HG02885 (cell line): ENCODE measurements around the gene NUP214.
"Not testable (repeated sequence)": the region's sequence is repeated elsewhere in the genome, so short reads cannot be mapped to it uniquely, and the experiment has no call there.

Experiments
- ATAC-seq: cut with Tn5 transposase; IDR thresholded peaks from one replicate; pipeline ENCODE4 v1.9.1; 2021; ENCODE audit warnings: mild to moderate bottlenecking; ENCODE audit not compliant: unreplicated experiment, poor library complexity

The NUP214 gene

GRCh38 chr9:131190191-131190590 lies 64.8 kb downstream of the NUP214 start:
- ATAC-seq = no peak

- not testable (repeated sequence) for ATAC-seq
These were observed 65.6 kb downstream of the NUP214 start for GRCh38 chr9:131191032-131191431.

DNA sequence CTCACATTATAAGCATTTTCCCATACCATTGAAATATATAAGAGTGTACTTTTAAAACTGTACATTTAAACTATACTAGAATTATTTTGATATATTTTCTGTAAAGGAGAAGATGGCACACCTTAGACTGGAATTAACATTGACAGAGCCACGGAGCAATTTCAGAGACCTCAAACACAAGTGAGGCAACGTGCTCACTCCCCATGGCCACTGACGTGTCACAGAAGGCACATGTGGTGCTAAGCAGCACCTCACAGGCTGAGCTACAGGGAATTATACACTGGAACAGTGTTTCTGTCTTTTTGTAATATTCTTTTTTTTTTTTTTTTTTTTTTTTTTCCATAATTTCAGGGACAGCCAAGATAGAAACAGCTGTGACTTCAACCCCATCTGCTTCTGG lies 66.5 kb downstream of the NUP214 start:
- ATAC-seq = no peak

GRCh38 chr9:131193051-131193450 lies 67.7 kb downstream of the NUP214 start:
- no peak for ATAC-seq

DNA sequence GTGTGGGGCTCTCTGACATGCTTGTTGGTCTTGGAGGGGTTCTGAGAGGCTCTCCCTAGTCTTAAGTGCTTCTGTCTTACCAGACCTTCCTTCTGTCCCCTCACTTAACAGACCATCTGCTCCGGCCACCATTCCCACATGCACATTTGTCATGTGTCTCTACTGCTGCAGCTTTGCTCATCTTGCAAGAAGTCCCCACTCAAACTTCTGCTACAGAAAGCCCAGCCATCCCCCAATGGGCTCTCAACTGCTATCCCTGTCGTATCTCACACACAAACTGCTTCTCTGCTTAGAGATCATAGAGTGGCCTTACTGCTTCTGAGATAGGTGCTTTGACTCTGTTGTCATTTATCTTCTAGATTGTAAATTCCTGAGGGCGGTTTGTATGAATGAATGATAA lies 69.4 kb downstream of the NUP214 start:
- no peak for ATAC-seq

DNA sequence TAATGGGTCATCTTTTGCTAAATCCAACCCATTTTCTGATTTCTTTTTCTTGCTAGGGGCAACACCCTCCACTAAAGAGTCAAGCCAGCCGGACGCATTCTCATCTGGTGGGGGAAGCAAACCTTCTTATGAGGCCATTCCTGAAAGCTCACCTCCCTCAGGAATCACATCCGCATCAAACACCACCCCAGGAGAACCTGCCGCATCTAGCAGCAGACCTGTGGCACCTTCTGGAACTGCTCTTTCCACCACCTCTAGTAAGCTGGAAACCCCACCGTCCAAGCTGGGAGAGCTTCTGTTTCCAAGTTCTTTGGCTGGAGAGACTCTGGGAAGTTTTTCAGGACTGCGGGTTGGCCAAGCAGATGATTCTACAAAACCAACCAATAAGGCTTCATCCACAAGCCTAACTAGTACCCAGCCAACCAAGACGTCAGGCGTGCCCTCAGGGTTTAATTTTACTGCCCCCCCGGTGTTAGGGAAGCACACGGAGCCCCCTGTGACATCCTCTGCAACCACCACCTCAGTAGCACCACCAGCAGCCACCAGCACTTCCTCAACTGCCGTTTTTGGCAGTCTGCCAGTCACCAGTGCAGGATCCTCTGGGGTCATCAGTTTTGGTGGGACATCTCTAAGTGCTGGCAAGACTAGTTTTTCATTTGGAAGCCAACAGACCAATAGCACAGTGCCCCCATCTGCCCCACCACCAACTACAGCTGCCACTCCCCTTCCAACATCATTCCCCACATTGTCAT lies 72.0 kb downstream of the NUP214 start:
- no peak for ATAC-seq

GRCh38 chr9:131198041-131198715 lies 72.8 kb downstream of the NUP214 start:
- no peak for ATAC-seq

DNA sequence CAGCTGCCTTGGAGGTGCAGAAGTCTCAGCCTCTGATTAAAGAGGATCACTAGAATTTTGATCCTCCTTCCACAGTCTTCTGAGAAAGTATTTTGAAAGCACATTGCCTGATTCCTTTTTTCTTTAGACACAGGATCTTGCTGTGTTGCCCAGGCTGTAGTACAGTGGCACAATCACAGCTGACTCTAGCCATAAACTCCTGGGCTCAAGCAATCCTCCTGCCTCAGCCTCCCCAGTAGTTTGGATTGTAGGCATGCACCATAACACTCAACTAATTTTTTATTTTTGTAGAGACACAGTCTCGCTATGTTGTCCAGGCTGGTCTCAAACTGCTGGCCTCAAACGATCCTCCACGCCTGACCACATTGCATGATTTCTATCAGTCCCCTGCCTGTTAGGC lies 76.5 kb downstream of the NUP214 start:
- ATAC-seq = no peak

DNA sequence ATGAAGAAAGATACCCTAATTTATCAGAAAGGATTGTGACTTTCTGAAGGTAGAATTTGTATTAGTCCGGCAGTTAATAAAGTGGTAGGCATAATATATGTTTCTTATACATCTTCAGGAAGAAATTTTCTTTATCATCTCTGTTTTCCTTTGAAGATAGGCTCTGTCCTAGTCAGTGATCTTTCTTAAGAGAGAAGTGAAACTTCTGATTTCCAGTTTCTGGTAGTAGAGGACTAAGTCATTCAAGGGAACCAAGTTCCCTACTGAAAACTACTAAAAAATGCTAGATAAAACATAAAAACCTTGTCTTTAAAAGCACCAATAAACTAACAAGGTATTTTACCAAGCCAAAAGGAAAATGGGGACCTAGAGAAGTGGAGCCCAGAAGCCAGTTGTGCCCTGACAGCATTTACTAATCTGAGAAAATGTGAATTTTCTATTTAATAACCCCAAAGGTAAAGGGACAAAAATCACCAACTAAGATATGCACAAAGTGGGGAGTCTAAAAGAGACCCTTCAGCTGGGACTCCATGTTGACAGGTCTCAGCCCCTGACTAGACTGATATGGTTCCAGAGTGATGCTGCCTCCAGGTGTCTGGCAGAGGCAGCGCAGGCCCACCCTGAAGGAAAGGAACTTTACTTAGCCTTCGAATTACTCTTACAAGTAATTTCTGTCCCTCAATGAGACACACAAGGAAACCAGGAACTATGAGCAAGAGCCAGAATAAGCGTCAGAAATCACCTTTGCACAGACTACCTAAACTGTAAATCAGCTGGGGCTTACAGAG lies 78.2 kb downstream of the NUP214 start:
- no peak for ATAC-seq

DNA sequence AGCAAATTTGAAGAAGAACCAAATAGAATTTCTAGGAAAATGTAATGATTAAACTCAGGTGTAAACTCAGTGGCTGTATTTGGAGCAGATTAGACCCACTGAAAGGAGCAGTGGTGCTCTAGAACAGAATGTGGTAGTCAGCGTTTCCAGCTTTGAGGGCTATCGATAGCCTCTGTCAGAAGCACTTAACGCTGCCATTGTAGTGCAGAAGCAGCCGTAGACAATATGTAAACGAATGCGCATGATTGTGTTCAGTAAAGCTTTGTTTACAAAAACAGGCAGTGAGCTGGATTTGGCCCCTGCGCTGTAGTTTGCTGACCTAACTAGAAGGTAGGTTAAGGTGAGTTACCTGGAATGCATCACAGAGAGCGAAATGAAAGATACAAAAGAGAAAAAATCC lies 78.9 kb downstream of the NUP214 start:
- ATAC-seq = no peak

DNA sequence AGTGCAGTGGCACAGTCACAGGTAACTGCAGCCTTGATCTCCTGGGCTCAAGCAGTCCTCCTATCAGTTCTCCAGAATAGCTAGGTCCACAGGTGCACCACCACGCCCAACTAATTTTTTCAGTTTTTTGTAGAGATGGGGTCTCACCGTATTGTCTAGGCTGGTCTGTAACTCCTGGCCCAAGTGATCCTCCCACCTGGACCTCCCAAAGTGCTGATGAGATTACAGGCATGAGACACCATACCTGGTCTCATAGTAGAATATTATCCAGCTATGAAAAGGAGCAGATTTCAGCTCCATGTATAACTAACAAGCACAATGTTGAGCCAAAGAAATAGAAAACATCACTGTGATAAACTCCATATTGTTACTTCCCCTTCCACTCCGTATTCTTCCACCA lies 81.1 kb downstream of the NUP214 start:
- no peak for ATAC-seq

DNA sequence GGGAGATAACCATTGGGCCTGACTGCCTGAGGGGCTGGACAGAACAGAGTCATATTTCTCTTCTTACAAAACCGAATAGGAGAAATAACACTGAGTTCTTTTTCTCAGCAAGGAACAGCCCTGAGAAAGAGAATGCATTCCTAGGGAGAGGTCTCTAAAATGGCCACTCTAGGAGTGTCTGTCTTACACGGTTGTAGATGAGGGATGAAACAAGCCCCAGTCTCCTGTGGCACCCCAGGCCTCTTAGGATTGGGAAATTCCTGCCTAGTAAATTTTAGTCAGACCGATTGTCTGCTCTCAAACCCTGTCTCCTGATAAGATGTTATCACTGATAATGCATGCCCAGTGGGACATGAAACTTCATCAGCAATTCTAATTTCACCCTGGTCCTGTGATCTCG lies 86.5 kb downstream of the NUP214 start:
- not testable (repeated sequence) for ATAC-seq

DNA sequence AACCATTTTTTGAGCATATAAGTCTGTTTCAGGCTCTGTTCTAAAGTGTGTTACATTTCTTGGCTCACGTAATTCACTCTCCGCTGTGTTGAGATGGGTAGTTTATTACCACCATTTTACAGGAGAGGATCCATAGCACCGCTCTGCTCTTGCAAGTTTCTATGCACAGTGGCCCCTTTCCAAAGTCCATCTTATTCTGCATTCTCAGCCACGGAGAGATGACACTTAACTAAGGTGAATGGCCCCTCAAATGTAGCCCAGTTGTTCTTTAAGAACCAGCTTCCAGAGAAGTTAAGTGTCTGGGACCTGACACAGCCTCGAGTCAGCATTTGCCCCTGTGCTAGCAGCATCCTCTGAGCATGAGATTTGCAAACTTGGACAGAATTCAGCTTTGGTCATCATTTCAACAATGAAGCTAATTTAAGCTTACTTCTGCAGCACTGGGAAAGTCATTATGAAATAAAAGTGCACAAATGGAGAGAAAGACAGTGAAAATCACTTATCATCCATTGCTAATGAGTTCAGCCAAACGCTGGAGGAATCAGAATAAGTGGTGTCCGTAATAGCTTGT lies 89.0 kb downstream of the NUP214 start:
- no peak for ATAC-seq

- no peak for ATAC-seq
These were observed 89.5 kb downstream of the NUP214 start for GRCh38 chr9:131214876-131215275.

- no peak for ATAC-seq
These were observed 91.4 kb downstream of the NUP214 start for GRCh38 chr9:131216806-131217205.

DNA sequence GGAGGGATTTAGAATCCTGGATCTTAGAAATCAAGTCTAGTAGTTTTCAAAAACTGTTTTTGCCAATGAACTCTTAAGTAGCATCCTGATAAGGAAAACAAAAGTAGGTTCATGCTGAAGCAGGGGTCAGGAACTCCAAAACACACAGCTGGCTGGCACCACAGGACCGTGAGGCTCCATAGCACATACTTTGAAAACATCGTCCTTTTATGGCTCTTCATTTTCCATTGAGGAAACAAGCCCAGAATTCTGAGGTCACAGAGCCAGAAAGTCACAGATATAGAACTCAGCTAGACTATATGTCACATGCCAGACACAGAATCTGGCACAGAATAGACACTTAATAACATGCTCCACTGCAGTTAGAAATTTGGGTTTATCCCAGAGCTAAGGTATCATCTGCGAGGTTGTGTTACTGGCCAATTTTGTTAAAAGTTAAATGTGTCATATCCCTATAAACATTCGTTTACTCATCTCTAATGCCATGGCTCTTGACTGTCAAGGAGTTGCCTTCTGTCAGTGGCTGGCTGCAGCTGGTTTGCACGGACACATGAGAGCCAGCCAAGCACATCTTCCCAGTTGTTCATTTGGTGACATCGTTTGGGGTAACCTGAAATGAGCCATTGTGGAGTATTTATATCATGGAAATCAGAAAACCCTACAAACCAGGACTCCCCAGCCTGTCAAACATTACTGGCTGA lies 92.1 kb downstream of the NUP214 start:
- no peak for ATAC-seq

GRCh38 chr9:131218370-131218769 lies 93.0 kb downstream of the NUP214 start:
- ATAC-seq = no peak

DNA sequence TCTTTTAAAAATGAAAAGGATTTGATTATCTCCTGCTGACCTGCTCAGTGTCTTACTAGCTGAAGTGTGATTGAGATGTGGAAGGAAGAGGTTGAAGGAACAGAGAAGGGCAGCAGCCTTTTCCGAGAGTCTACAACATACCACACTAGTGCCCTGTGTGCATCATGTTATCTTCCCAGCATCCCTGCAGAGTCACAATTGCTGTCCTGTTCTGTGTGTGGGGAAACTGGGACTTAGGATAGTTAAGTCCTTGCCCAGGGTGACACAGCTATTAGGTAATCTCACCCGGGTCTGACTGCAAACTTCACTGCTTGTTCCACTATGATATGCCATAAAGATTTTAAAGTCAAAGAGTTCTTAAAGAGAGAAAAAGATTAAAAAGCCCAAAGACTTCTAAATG lies 95.1 kb downstream of the NUP214 start:
- ATAC-seq = no peak

GRCh38 chr9:131222460-131222859 lies 97.1 kb downstream of the NUP214 start:
- no peak for ATAC-seq

GRCh38 chr9:131226226-131226625 lies 100.8 kb downstream of the NUP214 start:
- ATAC-seq = no peak
